Heart right ventricle (tissue), 16 donors: ENCODE data around the gene C14orf93. TPM values are rescaled to one million over a fixed set of nuclear protein-coding genes. Genes with fewer than 3 reads are reported as not detected.
A peak's percentile ranks its signal among the peaks of the same experiment; 100 is the strongest.

Experiments
- ATAC-seq, 8 donors: fragments of 200-7000 bp; cut with Tn5 transposase; one replicate each; pipeline ENCODE4 v1.9.1; 2020; ENCODE audit warnings: mild to moderate bottlenecking in 8 of 8, moderate library complexity in 8 of 8, moderate number of reproducible peaks in 1 of 8
- DNase-seq, 2 donors: peaks; one replicate each; pipeline ENCODE4 v3.0.0-alpha.2; 2020
- H3K27ac ChIP-seq, 10 donors: fragments of 200-600 bp; sonication (generic) in 2 of 10; one replicate each; pipeline versions ENCODE4 v1.5.0 to v1.8.0; 2020 to 2022; ENCODE audit warnings: mild to moderate bottlenecking in 3 of 10
- H3K27me3 ChIP-seq, 7 donors: fragments of 200-600 bp; one replicate each; pipeline ENCODE4 v1.8.0; 2021 to 2022; ENCODE audit warnings: mild to moderate bottlenecking in 2 of 7
- H3K36me3 ChIP-seq, 9 donors: fragments of 200-600 bp; sonication (generic) in 1 of 9; one replicate each; pipeline versions ENCODE4 v1.5.0 to v1.8.0; 2020 to 2022; ENCODE audit warnings: mild to moderate bottlenecking in 2 of 9
- H3K4me1 ChIP-seq, 9 donors: fragments of 200-600 bp; sonication (generic) in 1 of 9; one replicate each; pipeline versions ENCODE4 v1.5.0 to v1.8.0; 2020 to 2022; ENCODE audit warnings: mild to moderate bottlenecking in 4 of 9
- H3K4me3 ChIP-seq, 10 donors: fragments of 200-600 bp; sonication (generic) in 2 of 10; one replicate each; pipeline versions ENCODE4 v1.5.0 to v1.8.0; 2020 to 2022; ENCODE audit warnings: mild to moderate bottlenecking in 7 of 10, moderate library complexity in 2 of 10
- H3K9me3 ChIP-seq, 11 donors: fragments of 200-600 bp in 10 of 11; sonication (generic) in 2 of 11; one replicate each; pipeline versions ENCODE4 v1.5.0 to v1.8.0; 2013 to 2022; ENCODE audit warnings: mild to moderate bottlenecking in 2 of 11, control low read depth in 1 of 11, moderate library complexity in 1 of 11
- WGBS, 2 donors: extraction: QIAGEN DNeasy Blood & Tissue Kit; methylation state at CpG; one replicate each; pipeline ENCODE4 v1.1.7; 2013; ENCODE audit warnings: inconsistent platforms in 1 of 2; 5-methylcytosine and 5-hydroxymethylcytosine counted together
- intact Hi-C, 10 donors: fragments of 100-400 bp; cut with DNase I; formaldehyde crosslinking; loops; one replicate each; pipeline versions ENCODE4 v1.11.1 to v1.14.2; 2022
- polyA plus RNA-seq, 2 donors: library from polyadenylated mRNA; stranded (reverse); fragments of 200-250 nt; gene quantifications; one replicate each; pipeline ENCODE4 v1.2.3, GENCODE V29; 2013
- total RNA-seq, 10 donors: library from RNA; stranded (reverse); fragmentation: NEBNext Ultra II Directional in 3 of 10; extraction: Animal tissue kit (Norgen Biotek cat#: 25700) in 3 of 10; gene quantifications; one replicate each; pipeline versions ENCODE4 v1.2.1 to v1.2.4, GENCODE V29; 2021 to 2023
- TF ChIP-seq, protein P1 (sequence below), 9 donors: fragments of 200-600 bp; sonication (generic) in 2 of 9; IDR thresholded peaks; one replicate each; pipeline versions ENCODE4 v1.5.0 to v1.8.0; 2021 to 2022; ENCODE audit warnings: antibody characterized with exemption in 9 of 9, mild to moderate bottlenecking in 5 of 9, moderate library complexity in 1 of 9
- donor health status: Arrhythmogenic right ventricular cardiomyopathy.
- donor health status: ischemic (EF 13 %, LVEDD 7.1; RV severe dilation, severe dysfunction).
- donor health status: healthy with polysubstance abuse.
- donor health status: DM: no; HTN: yes; CAD: no.
- donor health status: DM: no; HTN: no; CAD: no.
- donor health status: ischemic (EF 25% LVEDD 6.9; RV normal size, moderate dysfunction).
- donor health status: ischemic (EF 25% LVEDD 5.7; RV mildly dilated, moderate dysfunction).
- donor health status: healthy.
- donor health status: DM: yes; HTN: yes; CAD: no.
- donor health status: Ischemic cardiomyopathy.
- donor health status: ischemic (EF 35%, LVEDD 5.7; RV mildly dilated, moderate dysfunction).
- donor health status: nonischemic (EF 11% LVEDD 7.7; RV severe dilation, severe dysfunction).
- donor health status: DM: yes; HTN: yes; CAD: no.
- donor health status: PGD.
- donor health status: ischemic (EF 29% LVEDD 5.4; RV normal size, mild dysfunction).
- donor health status: nonischemic (EF 23%, LVEDD 6.1; RV moderate dilation, normal function).

Gene C14orf93
- total and polyA plus RNA-seq, 12 donors: 3.2 to 6.7 (median 4.8) TPM

DNA sequence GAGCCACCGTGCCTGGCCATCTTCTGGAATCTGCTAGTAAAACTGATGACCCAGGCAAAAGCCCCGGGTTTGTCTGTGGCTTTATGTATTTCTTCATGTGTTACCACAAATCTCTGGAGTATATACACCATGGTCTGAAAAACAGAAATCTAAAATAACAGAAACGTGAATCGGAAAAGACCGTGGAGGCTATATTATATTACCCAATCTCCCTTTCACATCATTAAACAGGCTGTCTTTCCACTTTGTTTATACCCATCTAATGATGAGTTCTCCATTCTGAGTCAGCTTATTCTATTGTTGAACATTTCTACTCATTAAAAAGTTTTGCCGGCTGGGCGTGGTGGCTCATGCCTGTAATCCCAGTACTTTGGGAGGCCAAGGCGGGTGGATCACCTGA lies 18.1 kb downstream of the C14orf93 start:
- no peaks in the 10 kb centered on the region for H3K9me3 ChIP-seq
- intact Hi-C loops: no loop called here
- DNase-seq (no peak), ATAC-seq (no peak)
- WGBS, 2 donors: 96% methylated on average over 8 of the region's 8 CpGs
- TF ChIP-seq, protein P1, sequence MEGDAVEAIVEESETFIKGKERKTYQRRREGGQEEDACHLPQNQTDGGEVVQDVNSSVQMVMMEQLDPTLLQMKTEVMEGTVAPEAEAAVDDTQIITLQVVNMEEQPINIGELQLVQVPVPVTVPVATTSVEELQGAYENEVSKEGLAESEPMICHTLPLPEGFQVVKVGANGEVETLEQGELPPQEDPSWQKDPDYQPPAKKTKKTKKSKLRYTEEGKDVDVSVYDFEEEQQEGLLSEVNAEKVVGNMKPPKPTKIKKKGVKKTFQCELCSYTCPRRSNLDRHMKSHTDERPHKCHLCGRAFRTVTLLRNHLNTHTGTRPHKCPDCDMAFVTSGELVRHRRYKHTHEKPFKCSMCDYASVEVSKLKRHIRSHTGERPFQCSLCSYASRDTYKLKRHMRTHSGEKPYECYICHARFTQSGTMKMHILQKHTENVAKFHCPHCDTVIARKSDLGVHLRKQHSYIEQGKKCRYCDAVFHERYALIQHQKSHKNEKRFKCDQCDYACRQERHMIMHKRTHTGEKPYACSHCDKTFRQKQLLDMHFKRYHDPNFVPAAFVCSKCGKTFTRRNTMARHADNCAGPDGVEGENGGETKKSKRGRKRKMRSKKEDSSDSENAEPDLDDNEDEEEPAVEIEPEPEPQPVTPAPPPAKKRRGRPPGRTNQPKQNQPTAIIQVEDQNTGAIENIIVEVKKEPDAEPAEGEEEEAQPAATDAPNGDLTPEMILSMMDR (IDR thresholded peaks at IDR 0.05): no peak
- H3K4me1 ChIP-seq: peaks cover 0 to 10% (median 7%) of the 10 kb centered on the region in 9 donors
- peaks cover 0 to 45% (median 3%) of the 10 kb centered on the region in 9 donors for H3K36me3 ChIP-seq
- no peak overlapping the region for H3K4me3 ChIP-seq
- H3K27me3 ChIP-seq: no peaks in the 10 kb centered on the region
- no peak overlapping the region for H3K27ac ChIP-seq

DNA sequence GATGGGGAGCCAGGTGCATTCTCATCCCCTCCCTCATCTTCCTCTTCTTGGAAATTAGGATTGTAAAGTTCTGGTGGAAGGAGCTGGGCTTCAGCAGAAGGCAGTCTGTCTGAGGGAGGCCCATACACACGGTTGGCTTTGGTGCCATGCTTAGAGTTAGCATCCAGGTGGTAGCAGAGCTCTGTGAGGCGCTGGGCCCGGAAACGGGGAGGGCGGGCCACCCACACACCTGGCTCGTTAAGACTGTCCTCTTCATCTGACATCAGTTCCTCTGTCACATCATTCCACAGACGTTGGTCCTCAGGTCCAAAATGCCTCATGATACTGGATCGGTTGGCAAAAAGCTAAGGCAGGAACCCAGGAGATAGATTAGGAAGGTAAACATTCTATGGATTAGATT lies 22.7 kb downstream of the C14orf93 start:
- WGBS, 2 donors: 81 to 85% methylated on average over 8 of the region's 8 CpGs
- no peak for ATAC-seq
- intact Hi-C loops: loop anchor here in 8 of 10 donors (2.0 to 10.0 kb wide), 6 partner anchors 52 to 430 kb away; partner anchors contain the start of gene CDH24 (in 2 of the 8)

DNA sequence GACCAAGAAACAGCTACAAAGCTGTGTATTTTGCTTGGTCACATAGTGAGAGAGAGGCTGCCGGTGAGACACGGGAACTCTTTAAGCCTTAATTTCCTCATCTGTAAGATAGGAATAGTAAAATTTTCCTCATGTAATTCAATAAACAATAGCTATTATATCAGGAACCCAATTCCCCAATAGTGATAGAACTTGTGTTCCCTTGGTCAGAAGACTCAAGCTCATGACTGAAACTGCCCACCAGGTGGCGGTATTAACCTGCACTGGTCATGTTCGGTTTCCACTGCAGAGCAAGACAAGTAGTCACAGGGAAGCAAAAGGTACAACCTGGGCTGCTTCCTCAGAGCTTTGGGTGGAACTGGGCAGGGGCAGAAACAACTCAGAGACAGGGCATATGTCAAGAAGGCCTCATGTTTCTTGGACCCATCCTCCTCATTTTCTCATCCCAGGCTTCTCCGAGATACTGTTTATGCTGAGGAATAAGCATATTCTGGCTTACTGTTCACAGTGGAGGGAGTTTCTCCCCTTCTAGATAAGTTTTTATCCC lies 23.4 kb downstream of the C14orf93 start:
- Histone ChIP-seq H3K4me1 (peaks cover 0 to 24% (median 14%) of the 10 kb centered on the region in 9 donors), H3K27me3 (peaks cover 0 to 7% (median 0%) of the 10 kb centered on the region in 7 donors), H3K9me3 (no peaks in the 10 kb centered on the region), H3K36me3 (peaks cover 0 to 37% (median 3%) of the 10 kb centered on the region in 9 donors), H3K27ac (no peak overlapping the region), H3K4me3 (no peak overlapping the region)
- TF ChIP-seq, protein P1 (IDR thresholded peaks at IDR 0.05): peak; percentile 78 to 96 (median 92)
- 20 to 25% methylated on average over 5 of the region's 5 CpGs for WGBS, 2 donors
- intact Hi-C loops: loop anchor here (1.0 to 10.0 kb wide), 7 partner anchors 52 to 429 kb away; partner anchors contain the start of gene CDH24 (in 2 of the 10)
- peak in 7 of 8 donors; percentile 14 to 52 (median 33) for ATAC-seq
- peak; percentile 77 to 90 for DNase-seq

More for the DNA sequence above, 22.7 kb downstream of the C14orf93 start:
- TF ChIP-seq, protein P1 (IDR thresholded peaks at IDR 0.05): no peak
- peaks cover 0 to 43% (median 3%) of the 10 kb centered on the region in 9 donors for H3K36me3 ChIP-seq
- no peak for DNase-seq
- no peaks in the 10 kb centered on the region for H3K9me3 ChIP-seq
- peaks cover 0 to under 1% (median 0%) of the 10 kb centered on the region in 7 donors for H3K27me3 ChIP-seq
- no peak overlapping the region for H3K4me3 ChIP-seq
- H3K4me1 ChIP-seq: peaks cover 0 to 17% (median 8%) of the 10 kb centered on the region in 9 donors
- no peak overlapping the region for H3K27ac ChIP-seq

DNA sequence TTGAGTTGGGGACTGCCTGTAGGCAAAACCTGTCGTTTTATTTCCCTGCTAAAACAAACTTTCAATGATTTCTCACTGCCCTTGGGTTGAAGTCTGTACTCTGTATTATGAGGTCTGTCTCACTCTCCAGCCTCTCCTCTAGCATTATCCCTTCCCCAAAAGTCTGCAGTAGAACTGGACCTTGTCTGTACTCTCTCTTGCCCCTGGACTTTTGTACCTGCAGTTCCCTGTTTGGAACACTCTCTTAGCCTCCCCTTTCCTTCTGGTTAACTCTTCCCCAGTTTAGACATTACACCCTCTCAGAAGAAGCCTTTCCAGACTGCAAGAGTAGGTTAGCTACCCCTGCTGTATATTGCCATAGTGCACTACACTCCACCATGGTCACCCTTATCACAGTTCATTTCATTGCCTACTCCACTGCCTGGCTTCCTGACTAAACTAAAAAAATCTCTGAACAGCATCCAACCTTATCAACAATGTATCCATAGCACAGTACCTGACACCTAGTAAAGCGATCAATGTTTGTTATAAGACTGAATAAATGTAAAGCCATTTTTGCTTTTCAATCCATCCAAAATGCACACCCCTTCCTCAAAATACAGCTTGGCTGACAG lies 23.9 kb downstream of the C14orf93 start:
- H3K36me3 ChIP-seq: peaks cover 0 to 35% (median 3%) of the 10 kb centered on the region in 9 donors
- DNase-seq (no peak), ATAC-seq (no peak)
- WGBS, 2 donors: 61 to 62% methylated on average over 2 of the region's 2 CpGs
- TF ChIP-seq, protein P1 (IDR thresholded peaks at IDR 0.05): no peak
- H3K4me1 ChIP-seq: peaks cover 0 to 30% (median 20%) of the 10 kb centered on the region in 9 donors
- H3K27ac ChIP-seq: no peak overlapping the region
- peaks cover 0 to 13% (median 0%) of the 10 kb centered on the region in 7 donors for H3K27me3 ChIP-seq
- H3K9me3 ChIP-seq: no peaks in the 10 kb centered on the region
- no peak overlapping the region for H3K4me3 ChIP-seq
- intact Hi-C loops: loop anchor here (1.0 to 10.0 kb wide), 7 partner anchors 51 to 429 kb away; partner anchors contain the start of gene CDH24 (in 2 of the 10)
